HepG2 (cell line): ENCODE measurements around the gene TXNDC12. TPM values are rescaled to one million over a fixed set of nuclear protein-coding genes. Genes with fewer than 3 reads are reported as not detected.

Source experiments
- ARID5B ChIP-seq: IDR thresholded peaks from 2 replicates; pipeline ENCODE4 v1.4.0; 2020; ENCODE audit warnings: mild to moderate bottlenecking, missing genetic modification reagents
- MIER3 ChIP-seq: IDR thresholded peaks from 2 replicates; pipeline ENCODE4 v1.6.1; 2016; ENCODE audit warnings: missing compliant biosample characterization, borderline replicate concordance
- RARA ChIP-seq: IDR thresholded peaks from 2 replicates; pipeline ENCODE4 v1.6.1; 2016; ENCODE audit warnings: missing genetic modification reagents, missing compliant biosample characterization
- REST ChIP-seq, 2 experiments: IDR thresholded peaks; 2 replicates each; pipeline ENCODE4 v1.6.1; 2011 to 2012; ENCODE audit warnings: low read length in 2 of 2, borderline replicate concordance in 1 of 2, low read depth in 1 of 2, mild to moderate bottlenecking in 1 of 2, moderate library complexity in 1 of 2
- SCMH1 ChIP-seq: sonication (generic); formaldehyde crosslinking; IDR thresholded peaks from 2 replicates; pipeline ENCODE4 v1.9.0; 2021; ENCODE audit warnings: missing genetic modification reagents, mild to moderate bottlenecking, borderline replicate concordance
- SMC3 ChIP-seq: IDR thresholded peaks from 2 replicates; pipeline ENCODE4 v1.6.1; 2011; ENCODE audit warnings: low read length, improper control_type of control experiment
- SOX13 ChIP-seq, 3 experiments: fragments of 450-650 bp in 1 of 3; sonication (generic) in 1 of 3; formaldehyde crosslinking in 1 of 3; IDR thresholded peaks in 2 of 3; conservative IDR thresholded peaks in 1 of 3; 2 replicates each; pipeline versions ENCODE4 v1.5.0 to v1.6.1; 2016 to 2020; ENCODE audit warnings: antibody characterized with exemption in 1 of 3, mild to moderate bottlenecking in 1 of 3, missing compliant biosample characterization in 1 of 3, missing genetic modification reagents in 1 of 3, moderate library complexity in 1 of 3
- STAG1 ChIP-seq: sonication (generic); formaldehyde crosslinking; IDR thresholded peaks from 2 replicates; pipeline ENCODE4 v1.4.0; 2020; ENCODE audit warnings: missing genetic modification reagents
- TBL1XR1 ChIP-seq: fragments of 150-350 bp; IDR thresholded peaks from 2 replicates; pipeline ENCODE4 v1.6.1; 2014; ENCODE audit warnings: borderline replicate concordance, low read length; ENCODE audit not compliant: partially characterized antibody
- ZNF317 ChIP-seq: sonication (generic); formaldehyde crosslinking; IDR thresholded peaks from 2 replicates; pipeline ENCODE4 v1.5.0; 2020; ENCODE audit warnings: mild to moderate bottlenecking, missing genetic modification reagents
- ZNF570 ChIP-seq: sonication (generic); formaldehyde crosslinking; IDR thresholded peaks from 2 replicates; pipeline ENCODE4 v1.4.0; 2020; ENCODE audit warnings: mild to moderate bottlenecking, missing genetic modification reagents, borderline replicate concordance
- ZNF644 ChIP-seq: IDR thresholded peaks from 2 replicates; pipeline ENCODE4 v1.6.1; 2016; ENCODE audit warnings: low read depth
- ZNF670 ChIP-seq: sonication (generic); formaldehyde crosslinking; IDR thresholded peaks from 2 replicates; pipeline ENCODE4 v1.8.0; 2022; ENCODE audit warnings: mild to moderate bottlenecking, missing genetic modification reagents, borderline replicate concordance
- ZNF687 ChIP-seq: sonication (generic); formaldehyde crosslinking; IDR thresholded peaks from 2 replicates; pipeline ENCODE4 v1.5.1; 2020; ENCODE audit warnings: mild to moderate bottlenecking, missing genetic modification reagents, moderate library complexity
- ZNF891 ChIP-seq: sonication (generic); formaldehyde crosslinking; IDR thresholded peaks from 2 replicates; pipeline ENCODE4 v1.5.0; 2020; ENCODE audit warnings: mild to moderate bottlenecking, missing genetic modification reagents
- ZSCAN30 ChIP-seq: sonication (generic); formaldehyde crosslinking; IDR thresholded peaks from 2 replicates; pipeline ENCODE4 v1.5.0; 2020; ENCODE audit warnings: mild to moderate bottlenecking, missing genetic modification reagents
- polyA plus RNA-seq, 8 experiments: library from polyadenylated mRNA; depleted of rRNA in 3 of 8; stranded (reverse) in 7 of 8; unstranded in 1 of 8; fragments of >200 nt; fragmentation: Illumina TruSeq in 4 of 8; extraction: Trizol in 4 of 8; gene quantifications; 2 replicates each; pipeline versions ENCODE4 v1.2.1 to v1.2.3, GENCODE V29; 2011 to 2016; ENCODE audit warnings: low read depth in 4 of 8, missing spikeins in 1 of 8, mixed read lengths in 1 of 8; ENCODE audit not compliant: insufficient read depth in 1 of 8
- total RNA-seq, 5 experiments: library from RNA; depleted of rRNA; stranded (reverse); fragments of >200 nt; fragmentation: Illumina TruSeq; extraction: Trizol; gene quantifications; 2 replicates each; pipeline ENCODE4 v1.2.3, GENCODE V29; 2016; ENCODE audit warnings: low read depth in 1 of 5

The TXNDC12 gene
- total and polyA plus RNA-seq, 2 of the 13 experiments (the other 11 are each of a cell fraction or from before 2014, with no cell fraction given), result 65.6 to 67.2 TPM

GRCh38 chr1:52002038-52002917, 52.7 kb downstream of the TXNDC12 start (continued):
- TF ChIP-seq SMC3 (peak; percentile 98), ARID5B (CRISPR knock-in tag) (peak; percentile 12; the same call in 1 of the 2 replicates), ZNF570 (CRISPR knock-in tag) (no peak), ZNF317 (CRISPR knock-in tag) (no peak), ZNF891 (CRISPR knock-in tag) (no peak), SOX13 (IDR thresholded peaks at IDR 0.05) (no peak), SOX13 (CRISPR knock-in tag; conservative IDR thresholded peaks at IDR 0.05 in 1 of 2, IDR thresholded peaks at IDR 0.05 in 1 of 2) (peak in 1 of 2 experiments; percentile 29; a peak in 1 of 4 replicates), RARA (CRISPR knock-in tag) (0 out of 2 replicates have a peak, but pooled peaks have one; percentile 29), MIER3 (CRISPR knock-in tag) (0 out of 2 replicates have a peak, but pooled peaks have one; percentile 45), ZNF670 (no peak), ZSCAN30 (CRISPR knock-in tag) (no peak), REST (IDR thresholded peaks at IDR 0.05; ENCODE audit: borderline replicate concordance in 1 of 2, low read depth in 1 of 2, low read length in 2 of 2) (peak; percentile 41 to 93), SCMH1 (CRISPR knock-in tag) (no peak), STAG1 (CRISPR knock-in tag) (peak; percentile 97), TBL1XR1 (no peak), ZNF687 (no peak), ZNF644 (CRISPR knock-in tag) (no peak)
